GM12878 (cell line): ENCODE measurements around the gene TMEM212. TPM values are rescaled to one million over a fixed set of nuclear protein-coding genes. Genes with fewer than 3 reads are reported as not detected.

Source experiments
- ATAC-seq: fragments of 200-7000 bp; cut with Tn5 transposase; 3 replicates; pipeline ENCODE4 v1.9.1; 2020; ENCODE audit warnings: mild to moderate bottlenecking, moderate library complexity
- BruUV-seq: library from RNA; stranded (reverse); fragments of 400-500 nt; replicated peaks from 2 replicates; lab custom pipeline; 2021; lab: Mats Ljungman, UMichigan
- CTCF ChIA-PET: fragments of 300-600 bp; sonication (Branson Sonifier 250); formaldehyde crosslinking; extraction: SDS; loops from one replicate; lab custom pipeline; 2021; ENCODE audit warnings: inconsistent platforms; lab: Yijun Ruan, JAX
- POLR2A ChIA-PET: fragments of 350-600 bp; formaldehyde crosslinking; extraction: SDS; loops from one replicate; lab custom pipeline; 2021; ENCODE audit warnings: inconsistent platforms; lab: Charles Lee
- RAD21 ChIA-PET: fragments of 300-600 bp; sonication (Branson Sonifier 250); formaldehyde crosslinking; loops from one replicate; lab custom pipeline; 2023; ENCODE audit warnings: antibody characterized with exemption; ENCODE audit not compliant: unreplicated experiment; lab: Charles Lee
- SMC1A ChIA-PET: fragments of 300-600 bp; sonication (Branson Sonifier 250); formaldehyde crosslinking; loops from one replicate; lab custom pipeline; 2023; ENCODE audit not compliant: unreplicated experiment, uncharacterized antibody; lab: Charles Lee
- DNase-seq: peaks from one replicate; pipeline ENCODE4 v3.0.0-alpha.2; 2011; ENCODE audit warnings: low read depth, low spot score
- FAIRE-seq: peaks from 3 replicates; lab custom pipeline; 2011; peaks lifted over from hg19 to GRCh38; lab: Jason Lieb, UNC
- H2AFZ ChIP-seq: 2 replicates; pipeline ENCODE4 v1.6.0; 2011; ENCODE audit warnings: low read depth, low read length, control low read depth; ENCODE audit not compliant: control insufficient read depth
- H3K27ac ChIP-seq: 2 replicates; pipeline ENCODE4 v1.5.1; 2011; ENCODE audit warnings: control low read depth; ENCODE audit not compliant: control insufficient read depth, insufficient read depth
- H3K27me3 ChIP-seq, 2 experiments: replicated peaks in 1 of 2; 2 replicates each; pipeline versions ENCODE4 v1.6.0 to v1.6.1; 2011; ENCODE audit warnings: low read length in 1 of 2; ENCODE audit not compliant: control insufficient read depth in 2 of 2, insufficient read depth in 2 of 2
- H3K36me3 ChIP-seq, 2 experiments: 2 replicates each; pipeline ENCODE4 v1.5.1; 2011; ENCODE audit warnings: low read length in 1 of 2; ENCODE audit not compliant: control insufficient read depth in 2 of 2, insufficient read depth in 2 of 2
- H3K4me1 ChIP-seq: 2 replicates; pipeline ENCODE4 v1.6.1; 2011; ENCODE audit warnings: mild to moderate bottlenecking, low read length, moderate library complexity, mixed read lengths; ENCODE audit not compliant: control insufficient read depth, insufficient read depth
- H3K4me2 ChIP-seq: 2 replicates; pipeline ENCODE4 v1.6.0; 2011; ENCODE audit warnings: control low read depth; ENCODE audit not compliant: control insufficient read depth, insufficient read depth
- H3K4me3 ChIP-seq: fragments of 200-600 bp; sonication (generic); 2 replicates; pipeline ENCODE4 v1.5.1; 2016
- H3K79me2 ChIP-seq: 2 replicates; pipeline ENCODE4 v1.6.0; 2011; ENCODE audit warnings: low read length; ENCODE audit not compliant: control insufficient read depth, insufficient read depth
- H3K9ac ChIP-seq: 2 replicates; pipeline ENCODE4 v1.8.0; 2011; ENCODE audit warnings: low read length, control low read depth, mixed read lengths; ENCODE audit not compliant: control insufficient read depth, insufficient read depth
- H3K9me3 ChIP-seq: replicated peaks from 3 replicates; pipeline ENCODE4 v1.5.1; 2011; ENCODE audit warnings: mild to moderate bottlenecking, low read length; ENCODE audit not compliant: control insufficient read depth, insufficient read depth
- H4K20me1 ChIP-seq: 2 replicates; pipeline ENCODE4 v1.6.0; 2011; ENCODE audit not compliant: control insufficient read depth, insufficient read depth
- CREM ChIP-seq: IDR thresholded peaks from 2 replicates; pipeline ENCODE4 v1.6.1; 2014; ENCODE audit warnings: antibody characterized with exemption, low read depth
- HCFC1 ChIP-seq: fragments of 150-350 bp; IDR thresholded peaks from 2 replicates; pipeline ENCODE4 v1.6.1; 2014; ENCODE audit warnings: low read length
- MLLT1 ChIP-seq: fragments of 450-650 bp; IDR thresholded peaks from 2 replicates; pipeline ENCODE4 v1.6.1; 2016; ENCODE audit warnings: mild to moderate bottlenecking
- MTA2 ChIP-seq: fragments of 450-650 bp; IDR thresholded peaks from 2 replicates; pipeline ENCODE4 v1.6.1; 2016; ENCODE audit warnings: low read depth, mild to moderate bottlenecking, moderate library complexity
- MXI1 ChIP-seq: fragments of 150-350 bp; IDR thresholded peaks from 2 replicates; pipeline ENCODE4 v1.6.1; 2011; ENCODE audit warnings: low read depth, mild to moderate bottlenecking, inconsistent platforms, low read length, improper control_type of control experiment
- MYB ChIP-seq: fragments of 150-350 bp; IDR thresholded peaks from 2 replicates; pipeline ENCODE4 v1.6.1; 2014; ENCODE audit warnings: mild to moderate bottlenecking, low read depth, low read length, borderline replicate concordance
- NFXL1 ChIP-seq: fragments of 450-650 bp; IDR thresholded peaks from 2 replicates; pipeline ENCODE4 v1.6.1; 2017; ENCODE audit warnings: antibody characterized with exemption, mild to moderate bottlenecking, borderline replicate concordance
- PAX5 ChIP-seq: IDR thresholded peaks from 2 replicates; pipeline ENCODE4 v1.6.1; 2011; ENCODE audit warnings: low read depth, low read length, borderline replicate concordance
- SKIL ChIP-seq: fragments of 450-650 bp; IDR thresholded peaks from 2 replicates; pipeline ENCODE4 v1.6.1; 2017; ENCODE audit warnings: mild to moderate bottlenecking, low read depth, inconsistent platforms; ENCODE audit not compliant: poor library complexity, severe bottlenecking
- STAT1 ChIP-seq: fragments of 450-650 bp; conservative IDR thresholded peaks from 2 replicates; pipeline ENCODE4 v1.6.1; 2014; ENCODE audit warnings: antibody characterized with exemption, mild to moderate bottlenecking
- TCF3 ChIP-seq: IDR thresholded peaks from 2 replicates; pipeline ENCODE4 v1.6.1; 2012; ENCODE audit warnings: low read depth, mild to moderate bottlenecking, low read length, borderline replicate concordance; ENCODE audit not compliant: insufficient read depth
- WRNIP1 ChIP-seq: IDR thresholded peaks from 2 replicates; pipeline ENCODE4 v1.6.1; 2011; ENCODE audit warnings: low read depth, low read length, improper control_type of control experiment, borderline replicate concordance
- WGBS: methylation state at CpG from one replicate; pipeline ENCODE4 v1.1.6; 2016; ENCODE audit warnings: low lambda C conversion rate; ENCODE audit not compliant: insufficient replicate concordance, insufficient coverage; ENCODE audit errors: missing lambda C conversion rate; 5-methylcytosine and 5-hydroxymethylcytosine counted together
- in situ Hi-C: fragments of 300-500 bp; cut with MboI; formaldehyde crosslinking; loops from 9 replicates; pipeline ENCODE4 v1.14.3; 2018; ENCODE audit warnings: mixed read lengths
- intact Hi-C: fragments of 100-400 bp; cut with micrococcal nuclease; formaldehyde crosslinking; loops from one replicate; pipeline ENCODE4 v1.14.2; 2022; ENCODE audit not compliant: unreplicated experiment
- polyA plus RNA-seq, 11 experiments: library from polyadenylated mRNA; depleted of rRNA in 4 of 11; unstranded in 6 of 11; stranded (reverse) in 5 of 11; fragments of >200 nt; fragmentation: Nextera tagmentation in 4 of 11; fragmentation: Illumina TruSeq in 1 of 11; extraction: Ambion mirVana in 4 of 11; extraction: Trizol in 1 of 11; gene quantifications; 1 replicate in 1 of 11; 2 replicates in 10 of 11; pipeline versions ENCODE4 v1.2.1 to v1.2.3, GENCODE V29; 2011 to 2016; ENCODE audit warnings: inconsistent platforms in 2 of 11, missing spikeins in 2 of 11, low read depth in 1 of 11
- total RNA-seq, 4 experiments: library from RNA; depleted of rRNA in 3 of 4; stranded (reverse); fragments of >200 nt in 3 of 4; fragmentation: Illumina TruSeq in 1 of 4; extraction: Trizol in 1 of 4; gene quantifications; 2 replicates each; pipeline versions ENCODE4 v1.2.1 to v1.2.3, GENCODE V29; 2013 to 2021

The TMEM212 gene
- total and polyA plus RNA-seq, 10 of the 15 experiments (the other 5 are each of a cell fraction or from before 2014, with no cell fraction given), result not detected

DNA sequence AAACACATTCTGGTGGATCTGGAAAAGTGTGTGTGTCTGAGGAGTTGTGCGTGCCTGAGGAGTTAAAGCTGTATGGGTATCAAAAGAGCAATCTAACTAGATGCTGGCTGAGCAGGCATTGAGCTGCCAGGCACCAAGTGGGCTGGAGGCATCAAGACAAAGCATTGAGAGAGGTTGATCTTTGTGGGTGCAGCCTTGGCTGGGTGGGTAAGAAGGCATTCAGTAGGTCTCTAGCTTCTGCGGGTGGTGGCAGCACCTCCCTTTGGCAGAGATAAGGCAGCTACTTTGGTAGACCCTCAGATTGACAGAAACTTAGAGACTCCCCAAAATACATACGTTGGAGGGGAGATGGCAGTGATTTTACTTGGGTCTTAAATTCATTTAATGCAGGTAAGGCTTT lies 15.8 kb upstream of the TMEM212 start (continued):
- no peak for TF ChIP-seq TCF3
- no peak for TF ChIP-seq MYB
- TF ChIP-seq MXI1, result no peak
- TF ChIP-seq MTA2, result no peak
- no peak for TF ChIP-seq CREM
- TF ChIP-seq STAT1, result no peak
- TF ChIP-seq SKIL, result no peak

GRCh38 chr3:171827836-171828458 lies 15.2 kb upstream of the TMEM212 start:
- no peak overlapping the region for H2AFZ ChIP-seq

More at GRCh38 chr3:171827836-171828458, 15.2 kb upstream of the TMEM212 start:
- intact Hi-C loops, result loop anchor here (2.0 kb wide), 1 partner anchor 55 kb away; no protein-coding TSS in a partner anchor
- DNase-seq, result no peak
- SMC1A ChIA-PET, result interaction anchor here (0.7 to 8.9 kb wide), 28 partner anchors 11 to 866 kb away, joined by 3 to 154 read pairs (median 20); partner anchors contain the start of gene PLD1
- TF ChIP-seq MLLT1 (no peak), WRNIP1 (no peak), NFXL1 (no peak), HCFC1 (no peak), PAX5 (no peak)
- POLR2A ChIA-PET, result interaction anchor here (0.8 to 4.1 kb wide), 13 partner anchors 10 to 57 kb away, joined by 3 to 26 read pairs (median 16); partner anchors contain the start of gene PLD1
- peak; percentile 22; the same call in 2 of the 3 replicates for ATAC-seq
- no peaks in the 10 kb centered on the region for H3K9me3 ChIP-seq
- H3K27ac ChIP-seq, result no peak overlapping the region
- CTCF ChIA-PET, result interaction anchor here (0.6 to 11.8 kb wide), 21 partner anchors 8 to 845 kb away, joined by 3 to 274 read pairs (median 16); partner anchors contain the start of gene PLD1
- in situ Hi-C loops, result no loop called here
- H3K27me3 ChIP-seq, result no peaks in the 10 kb centered on the region
- no peaks in the 10 kb centered on the region for H3K4me1 ChIP-seq
- no peaks in the 10 kb centered on the region for H3K36me3 ChIP-seq
- no peaks in the 10 kb centered on the region for H3K79me2 ChIP-seq
- no peaks in the 10 kb centered on the region for H4K20me1 ChIP-seq
- H3K9ac ChIP-seq, result no peak overlapping the region
- WGBS, result 61% methylated on average over 10 of the region's 10 CpGs
- RAD21 ChIA-PET, result interaction anchor here (0.8 to 13.1 kb wide), 15 partner anchors 11 to 214 kb away, joined by 3 to 333 read pairs (median 34); partner anchors contain the start of gene PLD1
- FAIRE-seq, result no peak
- no TSS peak for BruUV-seq
- H3K4me2 ChIP-seq, result no peak overlapping the region
- no peak overlapping the region for H3K4me3 ChIP-seq
